ENCODE measurements around the gene EHD1. TPM values are rescaled to one million over a fixed set of nuclear protein-coding genes. Genes with fewer than 3 reads are reported as not detected.

EHD1 gene
- polyA plus RNA-seq, 1 experiment = 56.1 TPM

- no peaks in the 10 kb centered on the region for H3K9me3 ChIP-seq (ENCODE audit: control insufficient read depth, insufficient read depth, low read length)
- H3K27ac ChIP-seq (ENCODE audit: low read depth, low read length) = no peak overlapping the region
- TF ChIP-seq CTCF (IDR thresholded peaks at IDR 0.05; ENCODE audit: low read depth, low read length) = no peak
- H3K27me3 ChIP-seq (ENCODE audit: control insufficient read depth, insufficient read depth, low read length) = no peaks in the 10 kb centered on the region
- DNase-seq (ENCODE audit: low read depth, low spot score) = no peak
- ChIA-PET CTCF (interaction anchor here (0.6 to 0.8 kb wide), 4 partner anchors 86 to 233 kb away, joined by 3 to 4 read pairs (median 4); no protein-coding TSS in a partner anchor), POLR2A (interaction anchor here (0.6 to 1.0 kb wide), 2 partner anchors 8 to 24 kb away, joined by 3 read pairs; no protein-coding TSS in a partner anchor)
- H3K4me3 ChIP-seq (ENCODE audit: low read depth, low read length) = peak overlapping the region; percentile 62
These were observed 75.9 kb downstream of the EHD1 start for GRCh38 chr11:64802370-64803157.

Small RNA genes within 50 kb of the gene (small RNA-seq; reads per million reads assigned to genes)
- gene MIR6749 (ENCODE audit: insufficient read length, low read depth) (not detected), gene MIR6750 (ENCODE audit: insufficient read length, low read depth) (not detected)

Other genes with a start within 250 kb of the EHD1 start
- not detected in 2 replicates for gene NRXN2, start 155.4 kb downstream of the EHD1 start, polyA plus RNA-seq (2011; rRNA removed)
- gene RASGRP2, start 134.5 kb downstream of the EHD1 start, polyA plus RNA-seq (2011; rRNA removed) = 0.16 and 0.43 TPM in 2 replicates
- gene PYGM, start 118.6 kb downstream of the EHD1 start, polyA plus RNA-seq (2011; rRNA removed) = 0.14 and 0.20 TPM in 2 replicates
- 55.9 and 56.8 TPM in 2 replicates for gene SF1, start 100.1 kb downstream of the EHD1 start, polyA plus RNA-seq (2011; rRNA removed)
- 9.9 and 14.1 TPM in 2 replicates for gene MAP4K2, start 75.4 kb downstream of the EHD1 start, polyA plus RNA-seq (2011; rRNA removed)
- gene MEN1, start 68.1 kb downstream of the EHD1 start, polyA plus RNA-seq (2011; rRNA removed) = 15.0 and 22.3 TPM in 2 replicates
- 0.02 and 0.04 TPM in 2 replicates for gene CDC42BPG, start 34.0 kb downstream of the EHD1 start, polyA plus RNA-seq (2011; rRNA removed)
- gene ATG2A, start 38.6 kb upstream of the EHD1 start, polyA plus RNA-seq (2011; rRNA removed) = 3.7 and 5.1 TPM in 2 replicates
- gene PPP2R5B, start 46.1 kb upstream of the EHD1 start, polyA plus RNA-seq (2011; rRNA removed) = 11.2 and 16.6 TPM in 2 replicates
- gene GPHA2, start 57.3 kb upstream of the EHD1 start, polyA plus RNA-seq (2011; rRNA removed) = not detected in 2 replicates
- gene MAJIN, start 93.5 kb upstream of the EHD1 start, polyA plus RNA-seq (2011; rRNA removed) = not detected in 2 replicates
- gene BATF2, start 118.3 kb upstream of the EHD1 start, polyA plus RNA-seq (2011; rRNA removed) = 1.5 and 2.1 TPM in 2 replicates
- 60.7 and 76.5 TPM in 2 replicates for gene ARL2, start 135.5 kb upstream of the EHD1 start, polyA plus RNA-seq (2011; rRNA removed)
- 8.0 and 10.5 TPM in 2 replicates for gene SNX15, start 148.8 kb upstream of the EHD1 start, polyA plus RNA-seq (2011; rRNA removed)
- gene SAC3D1, start 162.6 kb upstream of the EHD1 start, polyA plus RNA-seq (2011; rRNA removed) = 4.5 and 5.3 TPM in 2 replicates
- 9.4 and 12.0 TPM in 2 replicates for gene NAALADL1, start 179.9 kb upstream of the EHD1 start, polyA plus RNA-seq (2011; rRNA removed)
- gene CDCA5, start 205.4 kb upstream of the EHD1 start, polyA plus RNA-seq (2011; rRNA removed) = 4.2 and 5.2 TPM in 2 replicates
- 30.9 and 39.1 TPM in 2 replicates for gene ZFPL1, start 205.6 kb upstream of the EHD1 start, polyA plus RNA-seq (2011; rRNA removed)
- gene VPS51, start 217.6 kb upstream of the EHD1 start, polyA plus RNA-seq (2011; rRNA removed) = 38.9 and 74.1 TPM in 2 replicates
- gene TM7SF2, start 233.3 kb upstream of the EHD1 start, polyA plus RNA-seq (2011; rRNA removed) = 10.3 and 15.1 TPM in 2 replicates
- gene ZNHIT2, start 239.1 kb upstream of the EHD1 start, polyA plus RNA-seq (2011; rRNA removed) = 3.1 and 3.6 TPM in 2 replicates
- gene FAU, start 243.5 kb upstream of the EHD1 start, polyA plus RNA-seq (2011; rRNA removed) = 426 and 504 TPM in 2 replicates
- 54.2 and 55.7 TPM in 2 replicates for gene MRPL49, start 243.7 kb upstream of the EHD1 start, polyA plus RNA-seq (2011; rRNA removed)

Measured in AG04450 (cell line).